ENCODE data around the gene DISP2.
A peak's percentile ranks its signal among the peaks of the same experiment; 100 is the strongest.

The DISP2 gene

GRCh38 chr15:40325700-40326099, 32.3 kb upstream of the DISP2 start:
- no peak for DNase-seq (ENCODE audit: low read depth in 2 of 2)

DNA sequence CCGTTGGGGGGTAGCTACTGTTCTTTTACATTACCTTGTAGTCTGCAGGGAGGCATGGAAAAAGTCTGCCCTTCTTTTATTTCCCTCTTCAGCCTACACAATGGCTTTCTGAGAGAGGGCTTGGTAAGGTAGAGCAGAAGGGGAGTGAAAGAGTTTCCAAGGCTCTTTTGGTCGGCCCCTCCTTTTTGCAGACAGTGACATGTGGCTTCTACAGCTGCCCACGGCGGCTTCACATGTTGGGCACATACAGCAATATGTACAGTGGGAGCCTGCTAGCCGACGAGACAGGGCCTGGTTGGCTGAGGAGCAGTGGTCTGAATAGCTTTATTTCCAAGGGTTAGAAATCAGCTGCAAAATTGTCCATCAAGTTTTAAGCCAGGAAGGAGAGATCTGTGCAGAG, 30.6 kb upstream of the DISP2 start:
- no peak for DNase-seq (ENCODE audit: low read depth in 2 of 2)

- no peak for DNase-seq (ENCODE audit: low read depth in 2 of 2)
These were observed 29.8 kb upstream of the DISP2 start for GRCh38 chr15:40328176-40328575.

DNA sequence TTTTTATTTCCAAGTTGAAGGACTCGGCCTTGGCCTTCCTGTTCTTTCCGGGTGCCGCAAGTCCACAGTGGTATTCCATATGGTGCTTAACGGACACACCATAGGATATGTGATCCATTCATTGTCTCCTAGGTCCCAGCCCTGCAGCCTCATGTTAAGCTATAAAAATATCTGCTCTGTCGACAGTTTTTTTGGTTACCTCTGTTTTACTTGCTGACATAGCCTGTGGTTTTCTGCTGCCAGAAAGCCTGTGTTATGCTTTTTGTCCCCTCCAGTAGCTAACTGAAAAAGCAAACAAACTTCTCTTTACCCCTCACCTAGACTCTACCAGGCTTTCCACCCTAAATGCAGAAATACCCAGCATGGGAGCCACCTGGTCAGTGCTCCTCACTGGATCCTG, 29.3 kb upstream of the DISP2 start:
- no peak for DNase-seq (ENCODE audit: low read depth in 2 of 2)

GRCh38 chr15:40329804-40330203, 28.2 kb upstream of the DISP2 start:
- no peak for DNase-seq (ENCODE audit: low read depth in 2 of 2)

GRCh38 chr15:40330368-40330836, 27.6 kb upstream of the DISP2 start:
- no peak for DNase-seq (ENCODE audit: low read depth in 2 of 2)

- DNase-seq (ENCODE audit: low read depth in 2 of 2) = no peak
These were observed 27.0 kb upstream of the DISP2 start for GRCh38 chr15:40331026-40331425.

GRCh38 chr15:40331637-40332036, 26.4 kb upstream of the DISP2 start:
- no peak for DNase-seq (ENCODE audit: low read depth in 2 of 2)

DNA sequence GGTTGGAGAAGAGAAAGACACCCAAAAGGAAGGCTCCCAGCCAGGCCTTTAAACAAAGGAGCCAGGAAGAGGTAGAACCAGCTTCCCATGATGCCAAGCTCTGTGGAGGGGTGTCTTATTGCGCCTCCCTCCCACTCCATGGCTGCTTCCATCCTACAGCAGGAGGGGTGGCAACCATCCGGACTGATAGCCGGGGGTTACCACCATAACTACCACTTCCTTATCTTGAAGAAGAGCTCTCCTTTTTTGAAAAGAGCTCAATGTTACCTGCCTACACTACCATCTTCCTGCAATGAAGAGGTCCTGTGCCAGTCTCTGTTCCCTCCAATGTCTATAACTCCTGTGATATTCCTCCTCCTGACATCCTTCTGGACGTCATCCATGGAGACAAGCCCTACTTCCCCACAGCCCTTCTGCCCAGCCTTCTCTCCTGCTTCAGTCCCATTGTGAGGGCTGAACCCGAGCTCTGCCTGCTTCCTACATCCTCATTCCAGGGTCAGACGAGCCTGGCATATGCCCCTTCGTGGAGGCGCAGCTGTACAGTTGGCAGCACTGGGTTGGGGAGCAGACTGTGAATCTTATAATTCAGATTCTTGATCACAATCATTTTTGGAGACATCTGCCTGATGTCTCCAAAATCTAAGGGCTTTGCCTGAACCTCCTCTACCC, 25.8 kb upstream of the DISP2 start:
- DNase-seq (ENCODE audit: low read depth in 2 of 2) = no peak

- DNase-seq (ENCODE audit: low read depth in 2 of 2) = no peak
These were observed 24.0 kb upstream of the DISP2 start for GRCh38 chr15:40333922-40334492.

GRCh38 chr15:40334541-40334940, 23.5 kb upstream of the DISP2 start:
- no peak for DNase-seq (ENCODE audit: low read depth in 2 of 2)

DNA sequence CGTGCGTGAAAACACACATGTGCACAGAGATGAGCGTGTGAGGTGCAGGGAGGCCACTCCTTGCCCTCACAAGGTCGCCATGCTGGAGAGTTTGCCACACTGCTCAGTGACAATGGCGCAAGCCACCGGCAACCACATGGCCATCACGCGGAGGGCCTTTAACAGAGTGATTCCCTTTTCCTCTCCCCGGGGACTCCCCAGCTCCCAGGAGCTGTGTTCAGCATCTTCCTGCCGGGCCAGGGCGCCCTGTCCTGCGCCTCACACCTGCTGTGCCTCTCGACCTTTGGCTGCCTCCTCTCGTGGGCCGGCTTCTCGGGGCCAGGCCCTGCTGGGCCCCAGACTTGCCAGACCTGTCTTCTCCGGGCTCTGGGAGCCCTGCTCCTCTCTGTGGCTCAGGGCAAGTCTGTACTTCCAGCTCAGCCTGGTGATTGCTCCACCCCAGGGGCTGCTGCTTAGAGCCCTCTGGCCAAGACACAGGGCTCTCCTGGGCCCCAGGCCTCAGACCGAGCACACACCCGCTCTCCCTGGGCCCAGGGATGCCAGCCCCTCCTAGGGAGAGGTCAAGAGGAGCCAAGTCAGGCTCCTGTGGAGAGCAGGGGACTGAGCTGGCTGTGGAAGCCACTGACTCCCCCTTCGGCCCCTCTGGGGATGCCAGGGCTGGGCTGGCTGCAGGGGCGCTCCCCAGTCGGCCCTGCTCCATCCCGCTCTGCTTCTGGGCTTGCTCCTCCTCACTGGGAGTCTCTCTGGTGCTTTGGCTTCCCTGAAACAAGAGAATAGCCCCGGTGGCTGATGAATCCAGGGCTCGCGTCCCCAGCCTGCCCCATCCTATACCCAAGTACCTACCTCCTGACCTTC, 22.9 kb upstream of the DISP2 start:
- no peak for DNase-seq (ENCODE audit: low read depth in 2 of 2)

- DNase-seq (ENCODE audit: low read depth in 2 of 2) = no peak
These were observed 21.9 kb upstream of the DISP2 start for GRCh38 chr15:40335938-40336743.

DNA sequence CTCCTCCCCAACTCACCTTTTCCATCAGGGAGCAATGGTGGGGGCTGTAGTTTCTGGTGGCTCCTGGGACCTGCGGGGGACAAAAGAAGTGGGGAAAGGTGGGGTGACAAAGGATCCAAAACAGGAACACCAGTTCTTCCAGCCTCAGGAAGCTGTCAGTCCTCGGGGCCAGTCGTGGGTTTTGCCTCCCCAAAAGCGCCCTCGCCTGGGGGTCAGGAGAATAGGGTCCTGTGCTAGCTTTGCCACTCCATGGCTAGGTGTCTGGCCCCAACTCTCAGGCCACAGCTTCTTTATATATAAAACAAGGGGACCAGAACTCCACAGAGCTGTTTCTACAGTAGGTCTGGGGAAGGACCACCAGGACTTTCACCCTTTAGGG, 21.3 kb upstream of the DISP2 start:
- DNase-seq (ENCODE audit: low read depth in 2 of 2) = no peak

DNA sequence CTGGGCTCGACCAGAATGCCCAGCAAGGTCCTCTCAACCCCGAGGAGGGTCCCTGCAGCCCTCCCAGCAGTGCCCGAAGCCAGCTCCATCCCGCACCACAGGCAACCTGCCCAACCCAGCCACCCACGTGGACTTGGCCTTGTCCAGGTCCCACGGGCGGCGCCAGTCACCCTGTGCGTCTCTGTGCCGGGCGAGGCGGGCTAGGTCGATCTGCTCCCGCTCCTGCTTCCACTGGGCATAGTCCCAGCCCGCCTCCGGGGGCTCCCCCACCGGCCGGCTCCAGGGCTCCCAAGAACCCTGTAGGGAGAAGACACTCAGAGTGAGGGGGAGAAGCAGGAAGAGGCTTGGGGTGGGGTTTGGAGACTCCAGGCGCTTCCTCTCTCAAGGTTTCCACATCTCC, 20.4 kb upstream of the DISP2 start:
- DNase-seq (ENCODE audit: low read depth in 2 of 2) = no peak

- DNase-seq (ENCODE audit: low read depth in 2 of 2) = peak; percentile 72 to 77
These were observed 19.9 kb upstream of the DISP2 start for GRCh38 chr15:40338041-40338657.

- DNase-seq (ENCODE audit: low read depth in 2 of 2) = no peak
These were observed 18.9 kb upstream of the DISP2 start for GRCh38 chr15:40338921-40339620.

DNA sequence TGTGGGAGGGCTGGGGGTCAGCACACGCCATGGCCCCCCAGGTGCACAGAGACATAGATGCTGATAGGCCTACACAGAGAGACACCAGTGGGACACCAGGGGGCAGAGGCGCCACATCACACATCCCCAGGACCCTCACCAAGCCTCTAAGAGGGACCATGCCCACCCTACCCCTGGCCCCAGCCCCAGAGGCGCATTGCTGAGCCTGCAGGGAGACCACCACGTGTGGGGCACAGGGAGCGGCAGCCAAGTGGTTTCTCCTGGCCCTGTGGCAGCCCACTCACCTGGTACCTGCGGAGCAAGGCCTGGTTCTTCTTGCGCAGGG, 18.4 kb upstream of the DISP2 start:
- no peak for DNase-seq (ENCODE audit: low read depth in 2 of 2)

GRCh38 chr15:40340038-40340739, 17.8 kb upstream of the DISP2 start:
- no peak for DNase-seq (ENCODE audit: low read depth in 2 of 2)

DNA sequence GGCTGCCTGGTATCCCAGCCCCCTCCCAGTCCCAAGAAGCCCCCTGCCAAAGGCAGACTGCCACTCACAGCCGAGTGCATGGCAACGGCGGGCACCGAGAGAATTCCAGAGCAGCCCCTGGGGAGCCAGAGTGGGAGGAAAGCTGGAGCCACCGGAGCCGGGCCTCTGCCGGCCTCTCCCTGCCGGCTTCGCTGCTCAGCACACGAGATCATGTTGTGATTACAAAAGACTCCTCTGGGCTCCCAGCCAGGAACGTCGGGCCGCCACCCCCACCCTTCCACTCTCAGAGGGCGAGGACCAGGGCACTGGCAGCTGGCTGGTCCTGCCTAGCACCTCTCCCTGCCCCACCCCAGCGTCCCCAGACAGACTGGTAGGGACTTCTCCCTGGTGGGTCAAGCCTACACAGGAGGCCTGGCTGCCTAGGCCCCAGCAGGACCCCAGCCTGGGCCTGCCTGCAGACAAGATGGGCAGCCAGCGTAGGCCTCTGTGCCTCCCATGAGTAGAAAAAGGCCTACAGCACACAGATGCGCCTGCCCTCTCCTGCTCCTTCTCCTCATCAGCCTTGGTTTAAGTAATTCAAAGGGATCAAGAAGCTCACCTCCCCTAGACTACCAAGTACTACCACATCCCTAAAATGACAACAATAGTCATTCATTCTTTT, 17.1 kb upstream of the DISP2 start, which contains the start of gene CCDC9B:
TSS of gene CCDC9B (minus strand) at position 200 of the 661 bp plus-strand sequence. CDS start at position 80, 120 bp downstream.
- DNase-seq (ENCODE audit: low read depth in 2 of 2) = no peak
